Esophagus muscularis mucosa (tissue), 3 donors: ENCODE results near the gene OR10G2.

Experiments
- CTCF ChIP-seq, 3 experiments: fragments of 200-600 bp in 2 of 3; fragments of 450-650 bp in 1 of 3; sonication (generic) in 2 of 3; IDR thresholded peaks; one replicate each; pipeline ENCODE4 v1.5.1; 2017 to 2019; ENCODE audit warnings: antibody characterized with exemption in 3 of 3, mild to moderate bottlenecking in 2 of 3, moderate library complexity in 1 of 3
- POLR2A ChIP-seq: fragments of 450-650 bp; IDR thresholded peaks from one replicate; pipeline ENCODE4 v1.6.1; 2017; ENCODE audit warnings: antibody characterized with exemption, moderate library complexity, mild to moderate bottlenecking, low read depth
- POLR2AphosphoS5 ChIP-seq, 2 donors: sonication (generic); formaldehyde crosslinking; IDR thresholded peaks; one replicate each; pipeline ENCODE4 v1.6.1; 2017; ENCODE audit warnings: antibody characterized with exemption in 2 of 2

- TF ChIP-seq POLR2A, result no peak
- no peak for TF ChIP-seq CTCF (IDR thresholded peaks at IDR 0.05)
- no peak for TF ChIP-seq POLR2AphosphoS5 (IDR thresholded peaks at IDR 0.05)
These were observed 7.9 kb upstream of the OR10G2 start for GRCh38 chr14:21642683-21643082.
